ENCODE measurements around the gene FBXL16.

The FBXL16 gene

DNA sequence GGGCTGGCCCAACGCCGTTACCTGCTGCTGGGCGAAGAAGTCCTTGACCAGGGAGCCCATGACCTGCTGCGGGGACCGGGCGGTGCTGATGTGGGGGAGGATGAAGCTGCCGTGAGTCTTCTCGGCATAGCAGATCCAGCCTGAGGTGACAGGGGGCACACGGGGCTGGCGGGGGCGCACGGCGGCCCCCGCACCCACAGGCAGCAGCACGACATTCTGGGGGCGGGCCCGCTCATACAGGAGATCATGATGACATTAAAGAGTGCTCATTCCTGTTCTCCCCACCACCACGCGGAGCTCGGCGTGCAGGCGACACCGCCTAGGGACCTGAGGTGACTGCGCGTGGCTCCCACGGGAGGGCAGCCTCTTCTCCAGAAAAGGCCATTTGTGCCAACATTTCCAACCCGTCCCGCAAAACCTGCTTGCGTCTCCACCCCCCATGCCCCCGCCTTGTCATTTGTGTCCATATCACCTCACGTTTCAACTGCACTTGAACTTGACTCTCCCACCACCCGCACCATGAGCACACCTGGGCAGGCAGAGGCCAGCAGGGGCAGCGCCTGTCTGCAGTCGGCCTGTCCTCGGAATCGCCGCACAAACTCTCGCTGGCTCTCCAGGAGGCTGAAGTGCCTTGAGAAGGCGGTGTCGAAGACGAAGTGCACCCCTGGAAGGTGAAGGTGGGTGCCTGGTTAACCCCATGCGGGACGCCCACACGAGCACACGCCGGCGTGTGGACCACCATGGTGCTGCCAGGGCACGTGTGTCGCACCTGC lies 28.8 kb upstream of the FBXL16 start:
- TF ChIP-seq, protein P1, sequence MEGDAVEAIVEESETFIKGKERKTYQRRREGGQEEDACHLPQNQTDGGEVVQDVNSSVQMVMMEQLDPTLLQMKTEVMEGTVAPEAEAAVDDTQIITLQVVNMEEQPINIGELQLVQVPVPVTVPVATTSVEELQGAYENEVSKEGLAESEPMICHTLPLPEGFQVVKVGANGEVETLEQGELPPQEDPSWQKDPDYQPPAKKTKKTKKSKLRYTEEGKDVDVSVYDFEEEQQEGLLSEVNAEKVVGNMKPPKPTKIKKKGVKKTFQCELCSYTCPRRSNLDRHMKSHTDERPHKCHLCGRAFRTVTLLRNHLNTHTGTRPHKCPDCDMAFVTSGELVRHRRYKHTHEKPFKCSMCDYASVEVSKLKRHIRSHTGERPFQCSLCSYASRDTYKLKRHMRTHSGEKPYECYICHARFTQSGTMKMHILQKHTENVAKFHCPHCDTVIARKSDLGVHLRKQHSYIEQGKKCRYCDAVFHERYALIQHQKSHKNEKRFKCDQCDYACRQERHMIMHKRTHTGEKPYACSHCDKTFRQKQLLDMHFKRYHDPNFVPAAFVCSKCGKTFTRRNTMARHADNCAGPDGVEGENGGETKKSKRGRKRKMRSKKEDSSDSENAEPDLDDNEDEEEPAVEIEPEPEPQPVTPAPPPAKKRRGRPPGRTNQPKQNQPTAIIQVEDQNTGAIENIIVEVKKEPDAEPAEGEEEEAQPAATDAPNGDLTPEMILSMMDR (IDR thresholded peaks at IDR 0.05; ENCODE audit: control insufficient read depth, insufficient read depth, low read depth, low read length, missing control alignments) = no peak
- DNase-seq (ENCODE audit: low read depth) = no peak

DNA sequence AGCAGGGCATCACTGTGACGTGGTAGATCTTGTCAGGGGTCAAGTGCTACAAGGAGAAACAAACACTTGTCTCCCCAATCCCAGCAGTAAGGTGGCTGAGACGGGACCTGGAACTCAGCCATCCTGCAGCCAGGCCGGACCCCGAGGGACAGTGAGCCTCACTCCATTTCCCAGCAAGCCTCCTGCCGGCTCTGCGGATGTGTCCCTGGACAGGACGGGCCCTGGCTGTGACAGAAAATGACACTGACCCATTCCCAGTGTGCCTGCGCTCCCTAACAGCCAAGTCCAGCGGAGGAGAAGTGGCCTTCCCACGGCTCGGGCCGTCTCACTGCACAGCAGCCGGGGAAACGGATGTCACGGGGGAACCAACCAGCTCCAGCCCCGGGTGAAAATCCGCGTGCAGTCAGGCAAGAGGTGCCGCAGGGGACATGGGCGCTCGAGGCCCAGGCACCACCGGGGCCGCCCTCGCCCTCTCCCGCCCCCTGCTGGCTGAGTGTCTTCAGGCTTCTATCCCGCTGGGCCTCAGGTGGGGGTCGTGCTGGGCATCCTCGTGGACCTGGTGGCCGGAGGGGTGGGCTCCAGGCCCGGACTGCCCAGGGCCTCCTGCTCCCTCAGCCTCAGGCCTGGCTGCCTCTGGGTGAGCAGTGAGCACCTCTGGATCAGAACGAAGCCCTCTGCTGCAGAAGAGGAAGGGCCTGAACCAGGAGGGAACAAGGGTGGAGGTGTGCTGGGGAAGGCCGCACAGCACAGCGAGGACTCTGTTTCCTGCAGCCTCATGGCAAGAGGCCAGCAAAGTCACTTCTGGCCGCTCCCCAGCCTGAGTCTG lies 28.0 kb upstream of the FBXL16 start:
- no peak overlapping the region for H3K4me3 ChIP-seq (ENCODE audit: control insufficient read depth, low read depth, low read length)
- TF ChIP-seq, protein P1 (IDR thresholded peaks at IDR 0.05; ENCODE audit: control insufficient read depth, insufficient read depth, low read depth, low read length, missing control alignments) = peak; percentile 28
- no peak for DNase-seq (ENCODE audit: low read depth)

More for the DNA sequence above, 28.8 kb upstream of the FBXL16 start:
- no peak overlapping the region for H3K4me3 ChIP-seq (ENCODE audit: control insufficient read depth, low read depth, low read length)

DNA sequence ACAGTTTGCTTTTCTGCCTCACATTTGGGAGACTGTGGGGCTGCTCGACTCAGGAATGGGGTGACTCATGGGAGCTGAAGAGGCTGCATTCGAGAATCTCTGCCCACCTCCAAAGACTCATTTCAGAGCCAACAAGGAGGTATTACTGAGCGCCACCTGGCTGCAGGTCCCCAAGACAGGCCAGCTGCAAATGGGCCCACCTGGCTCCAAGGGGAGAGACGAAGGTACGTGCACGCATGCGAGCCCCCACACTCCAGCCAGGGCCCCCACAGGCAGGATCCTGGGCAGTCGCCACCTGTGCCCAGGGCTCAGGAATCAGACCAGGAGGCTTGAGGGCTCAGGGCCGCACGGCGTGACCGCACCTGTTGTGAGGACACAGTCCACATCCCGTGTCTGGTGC lies 27.3 kb upstream of the FBXL16 start:
- TF ChIP-seq, protein P1 (IDR thresholded peaks at IDR 0.05; ENCODE audit: control insufficient read depth, insufficient read depth, low read depth, low read length, missing control alignments) = no peak
- H3K4me3 ChIP-seq (ENCODE audit: control insufficient read depth, low read depth, low read length) = no peak overlapping the region
- DNase-seq (ENCODE audit: low read depth) = no peak

DNA sequence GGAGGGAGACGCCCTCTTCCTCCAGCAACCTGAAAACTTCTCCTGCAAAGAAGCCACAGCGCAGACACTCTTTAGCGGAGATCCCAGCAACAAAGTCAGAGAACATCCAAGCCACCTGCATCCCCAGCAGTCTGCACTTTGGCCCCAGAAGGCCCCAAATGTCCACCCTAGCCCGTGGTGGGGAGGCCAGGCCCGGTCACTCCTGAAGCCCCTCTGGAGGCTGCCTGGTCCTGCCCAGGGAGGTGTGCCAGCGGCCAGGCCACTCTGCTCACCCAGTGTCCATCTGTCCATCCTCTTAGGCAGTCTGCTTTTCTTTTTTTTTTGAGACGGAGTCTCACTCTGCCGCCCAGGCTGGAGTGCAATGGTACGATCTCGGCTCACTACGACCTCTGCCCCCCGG lies 26.7 kb upstream of the FBXL16 start:
- no peak overlapping the region for H3K4me3 ChIP-seq (ENCODE audit: control insufficient read depth, low read depth, low read length)
- no peak for DNase-seq (ENCODE audit: low read depth)
- TF ChIP-seq, protein P1 (IDR thresholded peaks at IDR 0.05; ENCODE audit: control insufficient read depth, insufficient read depth, low read depth, low read length, missing control alignments) = no peak

DNA sequence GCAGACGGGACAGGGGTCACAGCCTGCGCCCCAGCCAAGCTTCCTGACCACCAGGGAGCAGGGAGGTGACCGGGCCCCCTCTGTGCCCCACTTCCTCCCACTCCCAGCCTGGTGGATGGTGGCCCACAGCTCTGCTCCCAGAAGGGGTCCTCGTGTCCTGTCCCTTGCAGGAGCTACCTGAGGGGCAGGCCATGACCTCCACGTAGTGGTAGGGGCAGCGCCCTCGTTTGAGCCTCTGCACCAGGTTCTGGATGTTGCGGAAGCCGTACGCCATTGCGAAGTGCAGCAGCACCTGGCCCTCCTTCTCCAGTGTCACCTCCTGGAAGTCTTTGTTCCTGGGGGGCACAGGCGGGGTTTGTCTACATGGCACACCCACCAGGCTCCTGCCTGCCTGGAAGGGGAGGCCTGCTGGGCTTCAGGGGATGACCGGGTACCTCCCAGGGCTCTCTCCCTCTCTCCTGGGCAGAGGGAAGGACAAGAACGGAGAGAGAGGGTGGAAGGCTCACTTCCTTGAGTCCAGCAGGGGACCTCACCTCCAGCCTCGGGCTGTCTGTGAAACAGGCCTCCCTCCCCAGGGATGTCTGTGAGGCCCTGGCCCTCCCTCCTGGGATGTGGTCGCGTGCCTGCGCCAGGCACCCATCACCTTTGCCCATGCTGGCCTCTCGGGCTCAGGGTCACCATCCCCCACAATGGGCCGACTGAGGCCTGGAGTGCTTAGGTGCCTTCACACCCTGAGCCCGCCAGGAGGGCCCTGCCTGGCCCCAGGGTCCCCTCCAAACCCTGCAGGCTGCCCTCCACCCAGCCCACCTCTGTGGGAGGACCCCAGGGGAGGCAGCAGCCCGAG lies 25.3 kb upstream of the FBXL16 start:
- TF ChIP-seq, protein P1 (IDR thresholded peaks at IDR 0.05; ENCODE audit: control insufficient read depth, insufficient read depth, low read depth, low read length, missing control alignments) = no peak
- H3K4me3 ChIP-seq (ENCODE audit: control insufficient read depth, low read depth, low read length) = no peak overlapping the region
- no peak for DNase-seq (ENCODE audit: low read depth)

All from AG09309 (cell line).